ENCODE results near the gene ATP9B.
"Not testable (repeated sequence)": the region's sequence is repeated elsewhere in the genome, so short reads cannot be mapped to it uniquely, and the experiment has no call there.

ATP9B gene

DNA sequence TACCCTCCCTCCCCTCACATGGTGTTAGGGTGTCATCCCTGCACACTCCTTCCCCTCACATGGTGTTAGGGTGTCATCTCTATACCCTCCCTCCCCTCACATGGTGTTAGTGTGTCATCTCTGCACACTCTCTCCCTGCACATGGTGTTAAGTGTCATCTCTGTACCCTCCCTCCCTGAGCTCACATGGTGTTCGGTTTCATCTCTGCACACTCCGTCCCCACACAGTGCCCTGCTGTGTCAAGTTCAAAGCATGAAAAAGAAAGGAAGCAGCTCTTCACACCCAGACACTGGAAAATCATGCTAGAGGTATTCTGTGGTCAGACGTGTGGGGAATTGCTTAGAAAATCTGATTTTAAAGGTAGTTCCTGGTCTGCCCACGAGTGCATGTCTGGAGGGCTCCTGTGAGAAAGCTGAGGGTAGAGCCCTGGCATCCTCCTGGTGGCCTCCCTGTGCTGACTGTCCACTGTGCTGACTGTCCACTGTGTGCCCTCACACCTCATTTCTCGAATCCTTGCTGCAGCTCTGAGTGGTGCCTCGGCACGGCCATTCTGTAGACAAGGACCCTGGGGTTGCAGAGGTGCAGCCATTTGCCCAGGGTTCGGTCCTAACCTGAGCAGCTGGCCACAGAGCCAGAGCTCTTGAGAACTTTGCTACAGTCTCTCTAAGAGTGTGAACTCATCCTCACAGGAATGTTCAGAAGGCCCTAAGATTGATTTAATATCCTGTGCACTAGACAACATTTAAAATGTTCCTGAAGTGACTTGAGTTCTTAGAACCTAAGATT is 257.4 kb downstream of the ATP9B start:
- Histone ChIP-seq H3K27ac (ENCODE audit: low read length) (no peak overlapping the region), H3K9ac (ENCODE audit: low read length) (no peak overlapping the region), H3K4me3 (ENCODE audit: low read length) (no peak overlapping the region), H3K36me3 (ENCODE audit: control insufficient read depth, low read depth, low read length) (peaks cover 6% of the 10 kb centered on the region), H3K9me3 (ENCODE audit: control insufficient read depth, low read depth, low read length) (no peaks in the 10 kb centered on the region), H3K27me3 (ENCODE audit: control insufficient read depth, insufficient read depth, low read length) (no peaks in the 10 kb centered on the region), H3K4me1 (ENCODE audit: control insufficient read depth, low read depth, low read length) (no peaks in the 10 kb centered on the region)

DNA sequence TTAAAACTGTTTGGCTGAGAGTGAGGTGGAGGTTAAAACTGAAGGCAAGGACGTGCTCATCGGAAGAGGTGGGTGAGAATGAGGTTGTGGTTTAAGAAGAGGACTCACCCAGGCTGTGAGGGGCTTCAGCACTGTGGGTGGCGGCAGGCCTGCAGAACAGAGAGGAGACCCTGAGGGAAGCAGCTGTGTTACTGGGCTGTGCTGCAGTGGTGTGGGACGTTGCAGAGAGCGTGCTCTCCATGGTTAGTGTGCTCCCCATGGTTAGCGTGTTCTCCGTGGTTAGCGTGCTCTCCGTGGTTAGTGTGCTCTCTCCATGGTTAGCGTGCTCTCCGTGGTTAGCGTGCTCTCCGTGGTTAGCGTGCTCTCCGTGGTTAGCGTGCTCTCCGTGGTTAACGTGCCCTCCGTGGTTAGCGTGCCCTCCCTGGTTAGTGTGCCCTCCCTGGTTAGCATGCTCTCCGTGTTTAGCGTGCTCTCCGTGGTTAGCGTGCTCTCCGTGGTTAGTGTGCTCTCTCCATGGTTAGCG is 258.1 kb downstream of the ATP9B start:
- Histone ChIP-seq H3K4me1 (ENCODE audit: control insufficient read depth, low read depth, low read length) (no peaks in the 10 kb centered on the region), H3K27ac (ENCODE audit: low read length) (no peak overlapping the region), H3K9me3 (ENCODE audit: control insufficient read depth, low read depth, low read length) (no peaks in the 10 kb centered on the region), H3K27me3 (ENCODE audit: control insufficient read depth, insufficient read depth, low read length) (no peaks in the 10 kb centered on the region), H3K9ac (ENCODE audit: low read length) (no peak overlapping the region), H3K36me3 (ENCODE audit: control insufficient read depth, low read depth, low read length) (peaks cover 9% of the 10 kb centered on the region), H3K4me3 (ENCODE audit: low read length) (no peak overlapping the region)

DNA sequence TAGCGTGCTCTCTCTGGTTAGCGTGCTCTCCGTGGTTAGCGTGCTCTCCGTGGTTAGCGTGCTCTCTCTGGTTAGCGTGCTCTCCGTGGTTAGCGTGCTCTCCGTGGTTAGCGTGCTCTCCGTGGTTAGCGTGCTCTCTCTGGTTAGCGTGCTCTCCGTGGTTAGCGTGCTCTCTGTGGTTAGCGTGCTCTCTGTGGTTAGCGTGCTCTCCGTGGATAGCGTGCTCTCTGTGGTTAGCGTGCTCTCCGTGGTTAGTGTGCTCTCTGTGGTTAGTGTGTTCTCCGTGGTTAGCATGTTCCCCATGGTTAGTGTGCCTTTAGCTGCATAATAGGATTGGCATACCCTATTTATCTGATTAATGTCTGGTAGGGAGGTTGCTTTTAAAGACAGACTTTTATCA is 258.7 kb downstream of the ATP9B start:
- H3K9me3 ChIP-seq (ENCODE audit: control insufficient read depth, low read depth, low read length); H3K27ac ChIP-seq (ENCODE audit: low read length); H3K36me3 ChIP-seq (ENCODE audit: control insufficient read depth, low read depth, low read length): not testable (repeated sequence)

DNA sequence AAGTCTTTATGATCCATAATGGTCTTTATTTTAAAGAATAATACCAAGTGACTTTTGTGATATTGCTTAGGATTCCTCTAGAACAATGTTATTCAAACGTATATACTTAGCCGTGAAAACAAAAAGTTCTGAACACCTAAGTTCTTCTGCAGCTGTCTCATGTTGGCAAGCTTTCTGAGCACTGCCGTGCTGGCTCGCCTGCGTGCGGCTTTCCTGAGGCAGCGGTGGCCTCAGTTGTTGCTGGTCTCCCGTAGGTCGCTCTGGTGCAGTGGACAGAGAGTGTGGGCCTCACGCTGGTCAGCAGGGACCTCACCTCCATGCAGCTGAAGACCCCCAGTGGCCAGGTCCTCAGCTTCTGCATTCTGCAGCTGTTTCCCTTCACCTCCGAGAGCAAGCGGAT is 259.7 kb downstream of the ATP9B start:
- H3K36me3 ChIP-seq (ENCODE audit: control insufficient read depth, low read depth, low read length) = peaks cover 9% of the 10 kb centered on the region
- H3K9me3 ChIP-seq (ENCODE audit: control insufficient read depth, low read depth, low read length) = no peaks in the 10 kb centered on the region
- no peaks in the 10 kb centered on the region for H3K27me3 ChIP-seq (ENCODE audit: control insufficient read depth, insufficient read depth, low read length)
- no peak overlapping the region for H3K9ac ChIP-seq (ENCODE audit: low read length)
- H3K27ac ChIP-seq (ENCODE audit: low read length) = no peak overlapping the region
- peaks cover 5% of the 10 kb centered on the region for H3K4me1 ChIP-seq (ENCODE audit: control insufficient read depth, low read depth, low read length)
- H3K4me3 ChIP-seq (ENCODE audit: low read length) = no peak overlapping the region

More for the DNA sequence above, 258.7 kb downstream of the ATP9B start:
- not testable (repeated sequence) for H3K9ac ChIP-seq (ENCODE audit: low read length); H3K4me3 ChIP-seq (ENCODE audit: low read length); H3K27me3 ChIP-seq (ENCODE audit: control insufficient read depth, insufficient read depth, low read length); H3K4me1 ChIP-seq (ENCODE audit: control insufficient read depth, low read depth, low read length)

DNA sequence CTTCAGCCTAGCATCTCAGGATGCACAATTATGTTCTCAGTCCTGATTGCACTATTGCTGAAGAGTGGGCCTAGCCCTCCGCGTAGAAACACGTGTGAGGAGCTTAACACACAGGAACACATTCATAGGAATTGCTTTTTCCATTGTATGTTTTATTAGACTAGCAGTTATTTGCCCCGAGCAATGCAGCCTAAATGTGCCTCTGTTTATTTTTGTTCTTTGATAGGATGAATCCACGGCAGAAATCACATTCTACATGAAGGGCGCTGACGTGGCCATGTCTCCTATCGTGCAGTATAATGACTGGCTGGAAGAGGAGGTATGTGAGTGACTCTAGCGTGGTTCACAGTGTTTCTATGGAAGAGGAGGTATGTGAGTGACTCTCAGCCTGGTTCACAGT is 260.6 kb downstream of the ATP9B start:
- peaks cover 9% of the 10 kb centered on the region for H3K36me3 ChIP-seq (ENCODE audit: control insufficient read depth, low read depth, low read length)
- H3K4me1 ChIP-seq (ENCODE audit: control insufficient read depth, low read depth, low read length) = peaks cover 5% of the 10 kb centered on the region
- H3K9ac ChIP-seq (ENCODE audit: low read length) = no peak overlapping the region
- no peak overlapping the region for H3K27ac ChIP-seq (ENCODE audit: low read length)
- H3K4me3 ChIP-seq (ENCODE audit: low read length) = no peak overlapping the region
- H3K27me3 ChIP-seq (ENCODE audit: control insufficient read depth, insufficient read depth, low read length) = no peaks in the 10 kb centered on the region
- no peaks in the 10 kb centered on the region for H3K9me3 ChIP-seq (ENCODE audit: control insufficient read depth, low read depth, low read length)

DNA sequence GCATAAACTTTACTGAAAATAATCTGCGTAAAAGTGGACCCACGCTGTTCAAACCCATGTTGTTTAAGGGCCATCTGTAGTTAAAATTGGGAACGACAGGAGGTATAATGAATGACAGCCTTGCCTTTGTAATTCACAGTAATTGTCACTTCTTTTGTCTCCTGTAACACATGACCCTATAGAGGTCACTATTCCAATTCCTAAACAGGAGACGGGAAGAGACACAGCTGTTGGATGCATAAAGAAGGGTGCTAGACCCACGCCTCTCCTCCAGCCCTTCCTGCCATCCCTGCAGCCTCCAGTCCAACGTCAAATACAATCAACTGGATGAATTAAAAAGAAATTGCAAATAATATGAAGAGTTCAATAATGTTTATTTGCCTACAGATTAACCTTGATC is 263.5 kb downstream of the ATP9B start:
- Histone ChIP-seq H3K36me3 (ENCODE audit: control insufficient read depth, low read depth, low read length) (peaks cover 9% of the 10 kb centered on the region), H3K4me3 (ENCODE audit: low read length) (no peak overlapping the region), H3K27ac (ENCODE audit: low read length) (no peak overlapping the region), H3K9ac (ENCODE audit: low read length) (no peak overlapping the region), H3K27me3 (ENCODE audit: control insufficient read depth, insufficient read depth, low read length) (no peaks in the 10 kb centered on the region), H3K9me3 (ENCODE audit: control insufficient read depth, low read depth, low read length) (no peaks in the 10 kb centered on the region), H3K4me1 (ENCODE audit: control insufficient read depth, low read depth, low read length) (peaks cover 5% of the 10 kb centered on the region)

DNA sequence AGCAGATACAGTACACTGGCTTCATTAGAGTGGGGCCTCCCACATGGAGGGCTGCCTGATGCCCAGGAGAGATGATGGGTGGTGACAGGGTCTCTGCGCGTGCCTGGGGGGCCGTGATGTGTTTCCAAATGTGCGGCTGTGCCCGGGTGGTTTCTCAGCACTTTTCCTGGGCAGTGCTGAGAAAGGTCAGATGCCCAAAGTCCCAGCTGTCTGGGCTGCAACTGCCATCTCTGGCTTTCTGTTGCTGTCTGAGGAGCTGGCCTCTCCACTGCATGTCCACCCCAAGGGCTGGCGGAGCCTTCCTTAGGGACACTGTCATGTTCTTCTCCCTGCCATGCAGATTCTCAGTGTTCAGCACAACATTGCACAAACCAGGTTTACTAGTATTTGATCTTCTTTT is 263.9 kb downstream of the ATP9B start:
- H3K36me3 ChIP-seq (ENCODE audit: control insufficient read depth, low read depth, low read length) = peaks cover 9% of the 10 kb centered on the region
- H3K27ac ChIP-seq (ENCODE audit: low read length) = no peak overlapping the region
- no peak overlapping the region for H3K4me3 ChIP-seq (ENCODE audit: low read length)
- H3K9me3 ChIP-seq (ENCODE audit: control insufficient read depth, low read depth, low read length) = no peaks in the 10 kb centered on the region
- peaks cover 5% of the 10 kb centered on the region for H3K4me1 ChIP-seq (ENCODE audit: control insufficient read depth, low read depth, low read length)
- no peak overlapping the region for H3K9ac ChIP-seq (ENCODE audit: low read length)
- H3K27me3 ChIP-seq (ENCODE audit: control insufficient read depth, insufficient read depth, low read length) = no peaks in the 10 kb centered on the region

DNA sequence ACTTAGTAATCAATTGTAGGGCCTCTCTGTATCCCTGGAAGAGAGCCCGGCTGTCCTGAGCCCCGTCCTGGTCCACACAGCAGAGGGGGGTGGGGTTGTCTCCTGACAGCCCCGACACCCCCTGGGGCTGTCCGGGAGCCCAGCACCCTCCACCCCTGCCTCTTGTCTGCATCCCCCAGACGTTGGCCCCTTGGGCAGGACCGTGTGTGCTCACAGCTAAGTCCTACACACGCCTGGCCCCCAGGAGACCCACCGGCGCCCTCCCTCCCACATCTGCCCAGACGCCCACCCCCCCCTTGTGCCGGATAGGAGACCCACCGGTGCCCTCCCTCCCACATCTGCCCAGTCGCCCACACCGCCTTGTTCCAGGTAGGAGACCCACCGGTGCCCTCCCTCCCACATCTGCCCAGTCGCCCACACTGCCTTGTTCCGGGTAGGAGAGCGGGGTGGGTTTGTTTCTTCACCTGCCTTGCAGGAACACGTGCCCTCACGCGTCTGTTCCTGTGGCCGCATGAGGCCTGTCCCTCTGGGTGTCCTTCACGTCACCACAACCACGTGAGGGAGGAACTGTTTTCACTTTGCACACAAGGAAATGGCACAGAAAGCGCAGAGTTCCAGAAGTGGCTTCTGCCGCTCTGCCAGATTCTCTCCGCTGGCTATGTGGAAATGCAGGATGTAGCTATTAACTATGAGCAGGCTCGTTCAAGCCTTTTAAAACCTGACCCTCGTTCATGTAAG is 265.5 kb downstream of the ATP9B start:
- no peak overlapping the region for H3K4me3 ChIP-seq (ENCODE audit: low read length)
- H3K4me1 ChIP-seq (ENCODE audit: control insufficient read depth, low read depth, low read length) = peaks cover 5% of the 10 kb centered on the region
- no peak overlapping the region for H3K27ac ChIP-seq (ENCODE audit: low read length)
- H3K9ac ChIP-seq (ENCODE audit: low read length) = no peak overlapping the region
- no peaks in the 10 kb centered on the region for H3K9me3 ChIP-seq (ENCODE audit: control insufficient read depth, low read depth, low read length)
- H3K27me3 ChIP-seq (ENCODE audit: control insufficient read depth, insufficient read depth, low read length) = no peaks in the 10 kb centered on the region
- peaks cover 11% of the 10 kb centered on the region for H3K36me3 ChIP-seq (ENCODE audit: control insufficient read depth, low read depth, low read length)

DNA sequence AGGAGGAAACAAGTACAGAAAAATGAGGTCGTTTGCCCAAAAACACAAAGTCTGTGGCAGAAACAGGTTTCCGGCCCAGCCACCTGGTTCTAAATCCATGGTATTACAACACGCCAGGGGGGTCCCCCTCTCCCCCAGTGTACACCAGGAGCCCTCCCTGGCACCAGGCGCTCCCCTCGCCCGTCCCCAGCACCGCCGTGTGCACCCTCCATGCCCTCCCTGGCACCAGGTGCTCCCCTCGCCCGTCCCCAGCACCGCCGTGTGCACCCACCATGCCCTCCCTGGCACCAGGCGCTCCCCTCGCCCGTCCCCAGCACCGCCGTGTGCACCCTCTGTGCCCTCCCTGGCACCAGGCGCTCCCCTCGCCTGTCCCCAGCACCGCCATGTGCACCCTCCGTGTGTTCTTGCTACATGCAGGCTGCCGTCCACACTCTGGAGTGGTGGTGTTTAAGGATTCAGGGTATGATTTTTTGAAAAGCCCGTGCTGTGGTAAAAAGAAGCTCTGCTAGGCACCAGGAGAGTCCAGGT is 266.7 kb downstream of the ATP9B start:
- H3K36me3 ChIP-seq (ENCODE audit: control insufficient read depth, low read depth, low read length) = peaks cover 7% of the 10 kb centered on the region

DNA sequence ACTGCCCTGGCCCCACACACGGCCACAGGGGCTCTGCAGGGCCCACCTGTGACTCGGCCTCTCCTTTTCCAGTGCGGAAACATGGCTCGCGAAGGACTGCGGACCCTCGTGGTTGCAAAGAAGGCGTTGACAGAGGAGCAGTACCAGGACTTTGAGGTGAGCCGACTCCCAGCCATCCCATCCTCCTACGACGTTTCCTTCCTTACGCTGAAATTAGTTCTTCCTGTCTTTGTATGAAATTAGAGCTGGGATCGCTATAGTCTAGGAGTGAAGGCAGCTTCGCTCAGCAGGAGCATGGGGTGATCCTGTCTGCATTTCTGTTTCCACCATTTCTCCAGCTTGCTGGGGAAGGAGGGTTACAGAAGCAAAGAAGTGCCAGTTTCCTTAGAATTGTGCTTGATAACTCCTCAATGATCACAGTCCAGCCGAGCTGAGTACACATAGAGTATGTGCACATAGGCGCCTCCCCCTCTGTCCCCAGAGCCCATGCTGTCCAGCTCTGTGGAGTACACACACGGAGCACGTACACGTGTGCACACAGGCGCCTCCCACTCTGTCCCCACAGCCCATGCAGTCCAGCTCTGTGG is 267.5 kb downstream of the ATP9B start:
- peaks cover 5% of the 10 kb centered on the region for H3K4me1 ChIP-seq (ENCODE audit: control insufficient read depth, low read depth, low read length)
- H3K9me3 ChIP-seq (ENCODE audit: control insufficient read depth, low read depth, low read length) = no peaks in the 10 kb centered on the region
- H3K36me3 ChIP-seq (ENCODE audit: control insufficient read depth, low read depth, low read length) = peaks cover 5% of the 10 kb centered on the region
- no peak overlapping the region for H3K27ac ChIP-seq (ENCODE audit: low read length)
- no peaks in the 10 kb centered on the region for H3K27me3 ChIP-seq (ENCODE audit: control insufficient read depth, insufficient read depth, low read length)
- no peak overlapping the region for H3K4me3 ChIP-seq (ENCODE audit: low read length)
- H3K9ac ChIP-seq (ENCODE audit: low read length) = no peak overlapping the region

More for the DNA sequence above, 266.7 kb downstream of the ATP9B start:
- no peaks in the 10 kb centered on the region for H3K9me3 ChIP-seq (ENCODE audit: control insufficient read depth, low read depth, low read length)
- H3K4me1 ChIP-seq (ENCODE audit: control insufficient read depth, low read depth, low read length) = peaks cover 5% of the 10 kb centered on the region
- no peak overlapping the region for H3K27ac ChIP-seq (ENCODE audit: low read length)
- H3K4me3 ChIP-seq (ENCODE audit: low read length) = no peak overlapping the region
- no peaks in the 10 kb centered on the region for H3K27me3 ChIP-seq (ENCODE audit: control insufficient read depth, insufficient read depth, low read length)
- H3K9ac ChIP-seq (ENCODE audit: low read length) = no peak overlapping the region

DNA sequence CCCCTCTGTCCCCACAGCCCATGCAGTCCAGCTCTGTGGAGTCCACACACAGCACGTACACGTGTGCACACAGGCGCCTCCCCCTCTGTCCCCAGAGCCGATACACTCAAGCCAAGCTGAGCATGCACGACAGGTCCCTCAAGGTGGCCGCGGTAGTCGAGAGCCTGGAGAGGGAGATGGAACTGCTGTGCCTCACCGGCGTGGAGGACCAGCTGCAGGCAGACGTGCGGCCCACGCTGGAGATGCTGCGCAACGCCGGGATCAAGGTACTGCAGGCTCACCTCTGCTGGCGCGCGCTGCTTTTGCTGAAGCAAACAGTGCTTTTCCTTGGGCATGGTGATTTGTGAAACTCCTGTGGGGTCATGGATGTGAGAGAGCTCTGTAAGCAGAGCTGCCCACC is 268.0 kb downstream of the ATP9B start:
- Histone ChIP-seq H3K36me3 (ENCODE audit: control insufficient read depth, low read depth, low read length) (peaks cover 3% of the 10 kb centered on the region), H3K4me3 (ENCODE audit: low read length) (no peak overlapping the region), H3K4me1 (ENCODE audit: control insufficient read depth, low read depth, low read length) (peaks cover 5% of the 10 kb centered on the region), H3K27me3 (ENCODE audit: control insufficient read depth, insufficient read depth, low read length) (no peaks in the 10 kb centered on the region), H3K9ac (ENCODE audit: low read length) (no peak overlapping the region), H3K27ac (ENCODE audit: low read length) (no peak overlapping the region), H3K9me3 (ENCODE audit: control insufficient read depth, low read depth, low read length) (no peaks in the 10 kb centered on the region)
